Measurements from ENCODE around the gene HSDL2.
A peak's percentile ranks its signal among the peaks of the same experiment; 100 is the strongest.
"Not testable (repeated sequence)": the region's sequence is repeated elsewhere in the genome, so short reads cannot be mapped to it uniquely, and the experiment has no call there.

The HSDL2 gene

DNA sequence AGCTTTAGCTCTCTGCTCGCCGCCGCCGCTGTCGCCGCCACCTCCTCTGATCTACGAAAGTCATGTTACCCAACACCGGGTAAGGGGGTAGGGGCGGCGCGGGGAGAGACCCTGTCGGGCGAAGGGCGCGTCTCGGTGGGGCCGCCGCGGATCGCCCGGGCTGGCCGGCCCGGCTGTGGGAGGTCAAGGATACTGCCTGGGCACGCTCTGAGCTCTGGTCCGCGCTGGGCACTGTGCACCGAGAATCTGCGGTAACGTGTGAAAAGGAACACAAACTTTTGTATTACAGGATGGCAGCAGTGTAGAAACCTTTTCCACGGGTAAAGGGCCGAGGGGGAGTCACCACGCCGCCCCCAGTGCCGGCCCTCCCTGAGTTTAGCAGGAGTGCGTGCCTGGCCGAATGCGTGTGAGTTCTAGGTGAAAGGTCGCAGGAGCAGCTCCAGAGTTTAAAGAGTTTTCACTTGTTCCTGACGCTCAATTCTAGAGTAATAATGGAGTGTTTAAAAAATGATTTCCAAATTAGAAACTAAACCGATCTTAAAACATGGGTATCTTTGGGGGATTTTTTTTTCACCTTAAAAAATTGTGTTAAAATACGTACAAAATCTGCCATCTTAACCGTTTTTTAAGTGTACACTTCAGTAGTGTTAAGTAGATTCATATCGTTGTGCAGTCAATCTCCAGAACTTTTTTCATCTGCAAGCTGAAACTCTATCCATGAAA lies at the start of gene HSDL2:
Gene HSDL2, plus strand, starts transcription at position 7 of the 723 bp plus-strand sequence. Its CDS starts 56 bp downstream, at position 63.
- DNase-seq: peak in 1 of 3 experiments; percentile 67

GRCh38 chr9:112331674-112331952 lies 48.3 kb upstream of the HSDL2 start:
- peak in 1 of 3 experiments; percentile 38 for DNase-seq

DNA sequence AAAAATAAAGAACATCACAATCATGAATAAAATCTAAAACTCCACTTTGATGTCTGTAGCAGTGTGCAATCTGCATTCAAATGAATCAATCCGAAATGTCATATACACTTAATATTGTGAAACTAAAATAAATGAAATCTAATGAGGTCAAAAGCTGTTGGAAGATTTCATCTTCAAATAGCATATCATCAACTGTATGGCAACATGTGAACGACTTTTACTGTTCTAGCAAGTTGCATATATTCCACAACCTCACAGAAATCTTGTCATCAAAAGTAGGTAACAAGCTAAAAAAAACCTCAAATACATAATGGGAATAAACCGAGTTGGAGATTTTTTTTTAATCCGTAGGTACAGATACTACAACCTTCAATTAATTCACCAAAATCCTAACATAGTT lies 47.7 kb upstream of the HSDL2 start:
- peak in 1 of 3 experiments; percentile 71 for DNase-seq

GRCh38 chr9:112332674-112332976 lies 47.3 kb upstream of the HSDL2 start:
- no peak for DNase-seq

DNA sequence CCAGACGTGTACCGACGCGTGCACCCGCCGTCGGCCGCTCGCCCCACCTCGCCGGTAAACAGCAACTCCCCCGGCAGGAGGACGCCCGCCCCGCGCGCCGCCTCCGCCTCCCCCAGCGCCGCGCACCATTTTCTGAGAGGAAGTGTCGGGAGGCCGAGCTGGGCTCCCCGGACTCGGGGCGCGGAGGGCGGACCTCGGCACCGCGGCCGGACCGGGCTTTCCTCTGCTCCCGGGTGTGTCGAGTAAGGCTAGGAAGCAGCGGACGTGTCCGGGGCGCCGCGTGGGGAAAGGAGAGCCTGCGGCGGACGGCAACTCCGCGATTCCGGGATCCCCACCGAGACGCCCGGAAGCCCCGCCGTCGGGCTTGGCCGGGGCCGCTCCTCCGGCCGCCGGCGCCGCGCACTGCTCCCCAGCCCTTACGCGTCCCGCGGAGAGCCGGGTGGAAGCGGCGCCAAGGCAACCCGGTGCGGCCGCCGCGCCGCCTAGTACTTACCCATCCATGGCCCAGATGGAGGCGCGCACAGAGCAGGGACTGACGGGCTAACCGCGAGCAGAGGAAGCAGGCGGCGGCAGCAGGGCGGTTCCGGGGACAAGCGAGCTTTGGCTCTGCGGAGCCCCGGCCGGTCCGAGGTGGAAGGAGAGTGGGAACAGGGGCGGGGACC lies 46.8 kb upstream of the HSDL2 start, which contains the start of gene PTBP3:
Gene PTBP3, minus strand, starts transcription at position 643 of the 662 bp plus-strand sequence. CDS start 35,754 bp downstream, outside the sequence.
- peak; percentile 49 to 99 (median 95) for DNase-seq

GRCh38 chr9:112333639-112334431 lies 46.1 kb upstream of the HSDL2 start:
- peak; percentile 92 to 99 (median 98) for DNase-seq

DNA sequence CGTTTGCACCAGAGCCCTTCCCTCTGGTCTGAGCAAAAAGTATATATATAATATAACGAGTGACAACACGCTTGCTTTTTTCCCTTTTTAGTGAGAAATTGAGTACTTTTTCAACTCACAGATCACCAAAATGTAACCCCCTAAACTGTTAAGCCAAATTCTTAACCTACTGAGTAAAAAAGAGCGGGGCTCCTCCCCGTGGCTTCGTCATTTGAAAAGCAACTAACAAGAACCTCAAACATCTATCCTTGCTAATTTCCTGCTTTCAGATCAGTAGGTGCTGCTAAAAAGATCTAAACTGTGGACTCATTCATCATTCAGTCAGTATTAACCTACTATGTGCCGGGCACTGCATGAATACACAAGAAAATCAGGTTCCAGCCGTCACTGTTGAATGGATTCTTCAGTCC lies 45.5 kb upstream of the HSDL2 start:
- peak in 2 of 3 experiments; percentile 30 to 69 for DNase-seq

DNA sequence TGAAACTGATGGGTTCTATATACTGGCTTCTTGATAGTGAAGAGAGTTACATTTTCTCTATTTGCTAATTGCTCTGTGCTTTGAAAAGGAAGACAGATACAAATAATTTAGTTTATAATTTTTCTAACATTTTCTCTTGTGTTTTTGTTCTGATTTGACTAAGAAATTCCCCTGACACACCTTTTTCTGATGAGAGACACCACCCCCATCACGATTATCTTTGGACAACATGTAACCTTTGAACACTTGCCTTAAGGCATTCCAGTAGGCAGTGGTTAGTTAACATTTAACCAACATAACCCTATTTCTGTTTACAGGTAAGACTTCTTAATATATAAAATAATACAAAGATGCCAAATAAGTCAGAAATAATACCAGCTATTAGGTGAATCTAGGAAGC lies 42.4 kb upstream of the HSDL2 start:
- no peak for DNase-seq

DNA sequence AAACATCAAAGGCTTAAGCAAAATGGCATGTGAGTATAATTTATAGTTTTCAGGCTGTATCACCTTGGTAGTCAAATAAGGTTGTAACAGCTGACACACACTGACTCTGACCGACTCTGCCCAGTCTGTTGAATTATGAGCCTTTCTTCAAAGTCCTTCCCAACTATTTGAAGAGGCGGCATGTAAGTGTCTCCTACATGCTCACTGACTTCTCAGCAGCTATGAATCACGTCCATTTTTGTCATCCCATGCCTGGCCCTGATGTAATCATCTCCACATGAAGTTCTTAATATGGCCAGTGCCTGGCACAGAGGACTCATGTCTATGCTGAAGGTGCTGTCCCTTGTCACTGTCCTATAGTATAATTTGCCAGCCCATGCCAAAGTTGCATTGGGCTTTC lies 41.3 kb upstream of the HSDL2 start:
- DNase-seq: peak in 1 of 3 experiments; percentile 13

DNA sequence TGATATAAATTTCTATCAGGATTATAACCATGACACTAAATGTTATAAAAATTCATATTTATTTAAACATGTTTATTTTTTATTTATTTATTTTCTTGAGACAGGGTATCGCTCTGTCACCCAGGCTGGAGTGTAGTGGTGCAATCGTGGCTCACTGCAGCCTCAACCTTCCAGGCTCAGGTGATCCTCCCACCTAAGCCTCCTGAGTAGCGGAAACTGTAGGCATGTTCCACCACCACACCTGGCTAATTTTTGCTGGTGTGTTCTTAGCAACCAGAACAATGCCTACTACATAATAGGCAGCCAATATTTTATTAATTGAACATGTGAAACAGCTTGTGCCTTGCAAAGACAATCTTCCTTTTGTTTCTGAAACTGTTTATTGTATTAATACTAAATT lies 40.0 kb upstream of the HSDL2 start:
- DNase-seq: no peak

- DNase-seq: no peak
Observed at GRCh38 chr9:112341730-112342129, 38.2 kb upstream of the HSDL2 start.

DNA sequence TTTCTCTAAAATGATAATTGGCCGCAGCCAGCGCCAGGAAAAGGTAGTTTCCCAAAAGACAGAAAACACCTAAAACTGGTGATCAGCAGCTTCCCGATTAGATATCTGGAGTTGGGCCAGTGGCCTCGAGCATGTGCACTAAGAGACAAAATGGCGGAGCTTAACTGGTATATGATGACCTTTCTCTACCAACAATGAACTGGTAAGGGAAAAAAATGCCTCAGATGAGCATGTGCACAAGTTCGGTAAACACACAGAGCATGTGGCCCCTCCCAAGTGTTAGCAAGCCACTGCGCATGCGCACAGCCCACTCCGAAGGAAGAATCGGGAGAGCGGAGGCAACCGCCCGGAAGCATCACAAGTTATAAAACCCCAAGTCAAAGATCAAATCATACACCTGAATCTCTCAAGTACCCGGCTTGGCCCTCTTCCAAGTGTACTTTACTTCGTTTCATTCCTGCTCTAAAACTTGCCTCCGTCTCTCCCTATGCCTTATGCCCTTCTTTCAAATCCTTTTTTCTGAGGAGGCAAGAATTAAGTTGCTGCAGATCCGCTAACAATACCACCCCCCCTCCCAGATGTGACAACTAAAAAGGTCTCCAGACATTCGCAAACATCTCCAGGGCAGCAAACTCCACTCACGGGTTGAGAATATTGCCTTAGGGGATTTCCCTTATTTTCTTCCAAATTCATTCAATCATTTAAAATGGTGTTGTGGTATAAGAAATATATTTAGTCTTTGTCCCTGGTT lies 31.5 kb upstream of the HSDL2 start:
- DNase-seq: peak in 1 of 3 experiments; percentile 40

GRCh38 chr9:112349008-112349333 lies 30.9 kb upstream of the HSDL2 start:
- no peak for DNase-seq

DNA sequence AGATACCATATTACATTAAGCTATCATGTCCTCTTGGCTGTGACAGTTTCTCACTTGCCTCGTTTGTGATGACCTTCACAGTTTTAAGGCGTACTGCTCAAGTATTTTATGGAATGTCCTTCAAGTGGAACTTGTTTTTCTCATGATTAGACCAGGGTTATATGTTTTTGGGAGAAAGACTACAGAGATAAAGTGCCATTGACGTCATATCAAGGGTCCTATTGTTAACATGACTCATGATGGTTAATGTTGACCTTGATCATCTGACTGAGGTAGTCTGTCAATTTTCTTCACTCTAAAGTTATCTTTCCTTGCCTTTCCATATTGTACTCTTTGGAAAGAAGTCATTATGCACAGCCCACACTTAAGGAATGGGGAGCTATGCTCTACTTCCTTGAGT lies 28.7 kb upstream of the HSDL2 start:
- DNase-seq: no peak

DNA sequence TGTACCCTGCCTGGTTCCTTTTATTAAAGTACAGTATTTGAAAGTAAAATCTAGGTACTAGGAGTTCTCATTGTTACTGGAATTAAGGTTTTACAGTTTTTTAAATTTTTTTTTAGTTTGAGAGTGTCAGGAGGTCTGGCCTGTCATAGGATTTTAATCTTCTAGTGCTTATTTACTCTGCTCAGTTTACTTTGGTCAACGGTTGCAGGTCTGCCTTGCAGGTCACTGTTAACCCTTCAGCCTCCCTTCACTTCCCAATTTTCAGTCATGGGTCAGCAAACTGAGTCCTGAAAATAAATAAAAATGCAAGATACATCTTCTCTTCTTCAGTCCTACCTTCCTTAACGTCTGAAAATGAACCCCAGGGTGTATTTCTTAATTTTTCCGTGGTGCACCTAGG lies 27.7 kb upstream of the HSDL2 start:
- no peak for DNase-seq

DNA sequence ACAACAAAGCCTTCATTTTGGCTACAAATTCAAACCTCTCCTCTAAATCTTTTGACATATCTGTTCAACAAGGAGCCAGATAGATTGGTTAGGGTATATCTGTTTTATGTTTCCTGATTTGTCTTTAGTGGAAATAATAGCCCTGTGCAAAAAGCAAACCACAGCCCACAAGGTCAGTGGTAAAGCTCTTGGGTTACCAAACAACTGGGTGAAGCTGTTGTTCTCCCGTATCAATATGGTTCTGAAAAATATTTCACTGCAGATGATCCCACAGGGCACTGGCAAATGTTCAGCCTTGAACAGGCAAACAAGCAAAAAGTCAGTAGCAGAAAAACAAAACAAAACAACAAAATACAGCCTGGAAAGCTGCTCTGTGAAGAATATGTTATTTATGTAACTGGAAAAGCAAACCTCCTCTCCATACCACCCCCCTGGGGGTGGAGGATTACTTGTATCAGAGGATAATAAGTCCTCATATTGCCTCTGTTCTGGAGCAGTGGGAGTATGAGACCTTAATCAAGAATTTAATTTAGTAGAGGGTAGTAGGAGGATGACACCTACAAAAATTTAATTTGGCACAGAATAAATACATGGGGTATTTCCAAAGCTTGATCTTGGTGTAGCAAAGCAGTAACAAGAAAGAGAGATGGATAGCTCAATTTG lies 25.7 kb upstream of the HSDL2 start:
- no peak for DNase-seq

DNA sequence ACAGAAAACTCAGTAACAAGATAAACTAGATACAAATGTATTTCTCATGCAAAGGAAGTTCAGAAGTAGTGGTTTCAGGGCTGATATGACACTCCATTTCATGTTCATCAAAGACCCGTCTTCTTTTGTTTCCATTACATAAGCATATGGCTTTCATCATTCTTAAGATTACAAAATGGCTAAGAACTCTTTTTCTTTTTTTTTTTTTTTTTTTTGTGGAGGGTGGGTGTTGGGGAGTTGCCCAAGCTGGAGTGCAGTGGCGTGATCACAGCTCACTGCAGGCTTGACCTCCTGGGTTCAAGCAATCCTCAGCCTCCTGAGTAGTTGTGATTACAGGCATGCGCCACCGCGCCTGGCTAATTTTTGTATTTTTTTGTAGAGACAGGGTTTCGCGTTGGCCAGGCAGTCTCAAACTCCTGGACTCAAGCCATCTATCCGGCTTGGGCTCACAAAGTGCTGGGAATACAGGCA lies 24.4 kb upstream of the HSDL2 start:
- no peak for DNase-seq

- DNase-seq: no peak
Observed at GRCh38 chr9:112360047-112360804, 19.7 kb upstream of the HSDL2 start.

DNA sequence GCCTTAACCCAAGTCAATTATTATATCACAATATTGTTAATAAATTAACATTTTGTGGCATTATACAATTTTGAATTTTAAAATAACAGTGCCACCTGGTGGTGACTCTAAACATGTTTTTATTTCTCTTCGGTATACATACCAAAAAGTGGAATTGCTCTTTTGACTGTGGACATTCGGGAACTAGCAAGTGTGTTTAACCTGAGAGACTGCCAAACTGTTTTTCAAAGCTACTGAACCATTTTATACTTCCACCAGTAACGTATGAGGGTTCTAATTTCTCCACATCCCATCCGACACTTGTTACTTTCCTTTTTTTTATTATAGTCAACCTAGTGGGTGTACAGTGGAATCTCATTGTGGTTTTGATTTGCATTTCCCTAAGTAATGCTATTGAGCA lies 18.3 kb upstream of the HSDL2 start:
- DNase-seq: peak; percentile 22 to 75 (median 39)

- no peak for DNase-seq
Observed at GRCh38 chr9:112364761-112365160, 15.1 kb upstream of the HSDL2 start.

GRCh38 chr9:112365257-112365656 lies 14.7 kb upstream of the HSDL2 start:
- not testable (repeated sequence) for DNase-seq

GRCh38 chr9:112366591-112366990 lies 13.3 kb upstream of the HSDL2 start:
- DNase-seq: no peak
